Right atrium auricular region (tissue), 2 donors: ENCODE results near the gene GIPC3. TPM values are rescaled to one million over a fixed set of nuclear protein-coding genes. Genes with fewer than 3 reads are reported as not detected.

ENCODE experiments used
- DNase-seq: peaks from one replicate; pipeline ENCODE4 v3.0.0-alpha.2; 2019; ENCODE audit warnings: low spot score
- H3K27ac ChIP-seq, 2 donors: fragments of 200-600 bp; sonication (generic); 1 replicate in 1 of 2; 2 replicates in 1 of 2; pipeline ENCODE4 v1.5.1; 2016 to 2019
- H3K27me3 ChIP-seq, 2 donors: fragments of 200-600 bp; sonication (generic); one replicate each; pipeline versions ENCODE4 v1.5.1 to v1.6.0; 2017 to 2019
- H3K36me3 ChIP-seq: fragments of 200-600 bp; sonication (generic); one replicate; pipeline ENCODE4 v1.5.1; 2016
- H3K4me1 ChIP-seq, 2 donors: fragments of 200-600 bp; sonication (generic); one replicate each; pipeline versions ENCODE4 v1.5.1 to v1.6.0; 2017 to 2019
- H3K4me3 ChIP-seq, 2 donors: fragments of 200-600 bp; sonication (generic); 1 replicate in 1 of 2; 2 replicates in 1 of 2; pipeline ENCODE4 v1.5.1; 2017 to 2019; ENCODE audit warnings: mild to moderate bottlenecking in 1 of 2, moderate library complexity in 1 of 2
- H3K9me3 ChIP-seq, 2 donors: fragments of 200-600 bp; sonication (generic); one replicate each; pipeline ENCODE4 v1.5.1; 2019
- CTCF ChIP-seq, 2 donors: fragments of 200-600 bp; sonication (generic); IDR thresholded peaks; one replicate each; pipeline ENCODE4 v1.5.1; 2019; ENCODE audit warnings: antibody characterized with exemption in 2 of 2
- total RNA-seq, 2 donors: library from RNA; depleted of rRNA; stranded (reverse); fragments of >200 nt; gene quantifications; one replicate each; pipeline ENCODE4 v1.1.0, GENCODE V29; 2016

Gene GIPC3
- total RNA-seq, 2 donors from 2014 or later, result 0.96 to 1.5 TPM

- no peak overlapping the region for H3K4me3 ChIP-seq
- no peak for DNase-seq
- no peaks in the 10 kb centered on the region for H3K9me3 ChIP-seq
- H3K27ac ChIP-seq, result peak overlapping the region in 1 of 2 donors; percentile 83
- no peak for TF ChIP-seq CTCF (IDR thresholded peaks at IDR 0.05)
- H3K4me1 ChIP-seq, result peaks cover 0 to 48% of the 10 kb centered on the region in 2 donors
- peaks cover 30% of the 10 kb centered on the region for H3K36me3 ChIP-seq
- no peaks in the 10 kb centered on the region for H3K27me3 ChIP-seq
Observed at GRCh38 chr19:3610745-3611717, 25.8 kb downstream of the GIPC3 start.

DNA sequence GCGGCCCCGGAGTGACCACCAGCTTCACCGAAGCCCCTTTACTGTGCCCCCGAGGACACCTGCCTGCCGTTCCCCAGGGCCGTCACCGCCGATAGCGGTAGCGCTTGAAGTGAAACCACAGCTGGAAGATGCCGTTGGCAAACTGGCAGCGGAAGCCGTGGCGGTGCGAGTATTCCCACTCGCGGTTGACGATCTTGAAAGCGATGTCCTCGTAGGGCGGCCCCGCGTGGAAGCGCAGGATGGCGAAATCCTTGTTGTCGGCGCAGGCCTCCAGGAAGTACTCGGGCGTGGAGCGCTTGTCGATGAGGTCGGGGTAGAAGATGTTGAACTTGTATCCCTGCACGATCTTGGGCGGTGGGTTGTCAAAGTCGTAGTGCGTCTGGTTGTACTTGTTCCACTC is 26.6 kb downstream of the GIPC3 start:
- no peak for DNase-seq
- Histone ChIP-seq H3K27ac (no peak overlapping the region), H3K27me3 (no peaks in the 10 kb centered on the region), H3K4me3 (no peak overlapping the region), H3K4me1 (peaks cover 0 to 40% of the 10 kb centered on the region in 2 donors), H3K36me3 (peaks cover 30% of the 10 kb centered on the region), H3K9me3 (no peaks in the 10 kb centered on the region)
- no peak for TF ChIP-seq CTCF (IDR thresholded peaks at IDR 0.05)

- Histone ChIP-seq H3K9me3 (no peaks in the 10 kb centered on the region), H3K27me3 (no peaks in the 10 kb centered on the region), H3K4me3 (no peak overlapping the region), H3K27ac (no peak overlapping the region), H3K4me1 (peaks cover 0 to 35% of the 10 kb centered on the region in 2 donors), H3K36me3 (peaks cover 30% of the 10 kb centered on the region)
- no peak for DNase-seq
- TF ChIP-seq CTCF (IDR thresholded peaks at IDR 0.05), result no peak
Observed at GRCh38 chr19:3612330-3612729, 27.1 kb downstream of the GIPC3 start.

DNA sequence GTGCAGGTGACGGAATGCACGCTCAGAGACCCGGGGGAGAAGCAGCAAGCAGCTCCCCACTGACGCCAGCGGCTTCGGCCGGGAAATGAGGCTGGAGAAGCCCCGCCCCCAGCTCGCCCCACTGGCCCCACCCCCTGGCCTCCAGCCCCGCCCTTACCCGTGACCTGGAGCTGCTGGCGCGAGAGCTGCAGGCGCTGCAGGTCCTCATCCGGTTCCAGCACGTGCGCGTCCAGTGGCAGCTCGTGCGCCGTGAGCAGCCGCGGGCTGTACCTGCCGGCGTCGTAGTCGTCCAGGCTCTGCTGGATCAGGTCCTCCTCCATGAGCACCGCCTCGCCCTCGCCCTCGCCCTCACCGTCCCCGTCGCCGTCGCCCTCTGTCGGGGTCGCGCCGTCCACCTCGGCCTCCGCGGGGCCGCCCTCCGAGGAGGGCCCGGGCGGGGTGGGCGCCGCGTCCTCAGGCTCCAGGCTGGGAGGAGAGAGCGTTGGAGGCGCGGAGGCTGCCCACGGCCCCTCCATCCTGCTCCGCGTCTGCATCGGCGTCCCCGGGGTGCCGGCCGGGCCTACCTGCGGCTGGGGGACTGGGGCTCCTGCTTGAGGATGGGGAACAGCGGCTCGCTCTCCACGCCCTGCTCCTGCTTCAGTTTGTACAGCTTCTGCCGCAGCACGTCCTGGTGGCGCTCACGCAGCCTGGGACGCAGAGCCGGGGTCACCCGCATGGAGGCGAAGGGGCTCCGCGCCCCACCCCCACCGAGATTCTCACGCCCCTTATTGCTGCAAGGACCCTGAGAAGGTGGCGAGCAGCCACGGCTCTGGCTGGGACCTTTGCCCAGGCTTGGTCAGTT is 27.8 kb downstream of the GIPC3 start:
- H3K9me3 ChIP-seq, result no peaks in the 10 kb centered on the region
- no peak overlapping the region for H3K4me3 ChIP-seq
- TF ChIP-seq CTCF (IDR thresholded peaks at IDR 0.05), result no peak
- peaks cover 0 to 33% of the 10 kb centered on the region in 2 donors for H3K4me1 ChIP-seq
- no peak overlapping the region for H3K27ac ChIP-seq
- H3K27me3 ChIP-seq, result no peaks in the 10 kb centered on the region
- H3K36me3 ChIP-seq, result peaks cover 30% of the 10 kb centered on the region
- DNase-seq, result no peak

- H3K4me1 ChIP-seq, result peaks cover 0 to 30% of the 10 kb centered on the region in 2 donors
- DNase-seq, result no peak
- peaks cover 36% of the 10 kb centered on the region for H3K36me3 ChIP-seq
- H3K4me3 ChIP-seq, result no peak overlapping the region
- no peaks in the 10 kb centered on the region for H3K27me3 ChIP-seq
- no peak for TF ChIP-seq CTCF (IDR thresholded peaks at IDR 0.05)
- no peaks in the 10 kb centered on the region for H3K9me3 ChIP-seq
- no peak overlapping the region for H3K27ac ChIP-seq
Observed at GRCh38 chr19:3613818-3614661, 28.8 kb downstream of the GIPC3 start.
